OCI-LY7 (cell line): ENCODE measurements around the gene ANTXR1. TPM values are rescaled to one million over a fixed set of nuclear protein-coding genes. Genes with fewer than 3 reads are reported as not detected.

Experiments
- BruUV-seq: library from RNA; stranded (reverse); fragments of 400-500 nt; replicated peaks from 2 replicates; lab custom pipeline; 2021; lab: Mats Ljungman, UMichigan
- CTCF ChIA-PET: fragments of 300-600 bp; sonication (Branson Sonifier 250); formaldehyde crosslinking; loops from one replicate; lab custom pipeline; 2022; ENCODE audit warnings: antibody characterized with exemption; ENCODE audit not compliant: unreplicated experiment; lab: Charles Lee
- POLR2A ChIA-PET: fragments of 300-600 bp; sonication (Branson Sonifier 250); formaldehyde crosslinking; loops from one replicate; lab custom pipeline; 2022; ENCODE audit warnings: antibody characterized with exemption; lab: Charles Lee
- DNase-seq: peaks from one replicate; pipeline ENCODE4 v3.0.0-alpha.2; 2015; ENCODE audit warnings: low spot score
- H2AFZ ChIP-seq: fragments of 200-600 bp; sonication (generic), shearing (Covaris generic); 2 replicates; pipeline ENCODE4 v1.6.1; 2014; ENCODE audit warnings: mild to moderate bottlenecking, antibody characterized with exemption, low read length, moderate library complexity
- H3K27ac ChIP-seq: fragments of 200-600 bp; sonication (generic); 2 replicates; pipeline ENCODE4 v1.5.1; 2014; ENCODE audit warnings: mixed run types, low read depth, mild to moderate bottlenecking, moderate library complexity, low read length, inconsistent platforms; ENCODE audit not compliant: poor library complexity, severe bottlenecking
- H3K36me3 ChIP-seq: fragments of 200-600 bp; sonication (generic); 2 replicates; pipeline ENCODE4 v1.6.1; 2014; ENCODE audit warnings: mild to moderate bottlenecking, antibody characterized with exemption, low read length, moderate library complexity, mixed read lengths; ENCODE audit not compliant: insufficient read depth
- H3K4me1 ChIP-seq: fragments of 200-600 bp; sonication (generic); 2 replicates; pipeline ENCODE4 v1.5.1; 2014; ENCODE audit warnings: mild to moderate bottlenecking, low read length; ENCODE audit not compliant: insufficient read depth, poor library complexity, severe bottlenecking
- H3K4me2 ChIP-seq: fragments of 200-600 bp; sonication (generic); 2 replicates; pipeline ENCODE4 v1.6.1; 2014; ENCODE audit warnings: mild to moderate bottlenecking, low read length
- H3K4me3 ChIP-seq: fragments of 200-600 bp; sonication (generic); 2 replicates; pipeline ENCODE4 v1.5.1; 2014; ENCODE audit warnings: mild to moderate bottlenecking, low read depth, low read length; ENCODE audit not compliant: poor library complexity, severe bottlenecking
- H3K79me2 ChIP-seq: fragments of 200-600 bp; sonication (generic); 2 replicates; pipeline ENCODE4 v1.6.1; 2016; ENCODE audit warnings: low read depth, mild to moderate bottlenecking, low read length, moderate library complexity, mixed read lengths; ENCODE audit not compliant: insufficient read depth
- H3K9me2 ChIP-seq: fragments of 200-600 bp; sonication (generic); 2 replicates; pipeline ENCODE4 v1.6.1; 2016; ENCODE audit warnings: mild to moderate bottlenecking, low read length, mixed read lengths; ENCODE audit not compliant: insufficient read depth
- H3K9me3 ChIP-seq: fragments of 200-600 bp; sonication (generic); 2 replicates; pipeline ENCODE4 v1.6.1; 2014; ENCODE audit warnings: mild to moderate bottlenecking, mixed run types, low read length, mixed read lengths
- H4K20me1 ChIP-seq: fragments of 200-600 bp; sonication (generic); 2 replicates; pipeline ENCODE4 v1.6.1; 2014; ENCODE audit warnings: mild to moderate bottlenecking, antibody characterized with exemption, low read length, moderate library complexity, mixed read lengths; ENCODE audit not compliant: insufficient read depth
- CTCF ChIP-seq: fragments of 200-600 bp; sonication (generic); conservative IDR thresholded peaks from 2 replicates; pipeline ENCODE4 v1.5.1; 2014; ENCODE audit warnings: mild to moderate bottlenecking, antibody characterized with exemption, low read length, moderate library complexity, mixed read lengths
- EZH2phosphoT487 ChIP-seq: fragments of 200-600 bp; sonication (generic); IDR thresholded peaks from 2 replicates; pipeline ENCODE4 v1.6.1; 2018; ENCODE audit warnings: low read depth, borderline replicate concordance, mild to moderate bottlenecking, mixed run types, antibody characterized with exemption, low read length, moderate library complexity, mixed read lengths
- intact Hi-C: fragments of 100-400 bp; cut with micrococcal nuclease; formaldehyde crosslinking; loops from one replicate; pipeline ENCODE4 v1.10.0; 2022; ENCODE audit not compliant: unreplicated experiment
- total RNA-seq, 2 experiments: library from RNA; depleted of rRNA in 1 of 2; stranded (reverse); fragments of >200 nt in 1 of 2; shearing (Covaris generic) in 1 of 2; gene quantifications; 2 replicates each; pipeline ENCODE4 v1.2.3, GENCODE V29; 2014 to 2022

ANTXR1 gene
- total RNA-seq, 2 experiments from 2014 or later = not detected

- H3K9me2 ChIP-seq = no peaks in the 10 kb centered on the region
- H3K36me3 ChIP-seq = no peaks in the 10 kb centered on the region
- no TSS peak for BruUV-seq
- ChIA-PET POLR2A (no interaction called here), CTCF (no interaction called here)
- intact Hi-C loops = no loop called here
- no peaks in the 10 kb centered on the region for H3K4me1 ChIP-seq
- no peak overlapping the region for H3K4me2 ChIP-seq
- TF ChIP-seq EZH2phosphoT487 (no peak), CTCF (no peak)
- H3K9me3 ChIP-seq = no peaks in the 10 kb centered on the region
- no peaks in the 10 kb centered on the region for H4K20me1 ChIP-seq
- H3K27ac ChIP-seq = no peak overlapping the region
- DNase-seq = no peak
- H3K79me2 ChIP-seq = no peaks in the 10 kb centered on the region
- no peak overlapping the region for H2AFZ ChIP-seq
- no peak overlapping the region for H3K4me3 ChIP-seq
These were observed 15.6 kb upstream of the ANTXR1 start for GRCh38 chr2:68997401-68997800.

GRCh38 chr2:69001879-69002278, 11.1 kb upstream of the ANTXR1 start:
- no peak overlapping the region for H2AFZ ChIP-seq
- no peaks in the 10 kb centered on the region for H4K20me1 ChIP-seq
- TF ChIP-seq CTCF (no peak), EZH2phosphoT487 (no peak)
- no TSS peak for BruUV-seq
- DNase-seq = no peak
- CTCF ChIA-PET = no interaction called here
- H3K9me2 ChIP-seq = no peaks in the 10 kb centered on the region
- POLR2A ChIA-PET = no interaction called here
- no peaks in the 10 kb centered on the region for H3K79me2 ChIP-seq
- no peaks in the 10 kb centered on the region for H3K36me3 ChIP-seq
- H3K27ac ChIP-seq = no peak overlapping the region
- no peak overlapping the region for H3K4me3 ChIP-seq
- H3K4me1 ChIP-seq = no peaks in the 10 kb centered on the region
- H3K4me2 ChIP-seq = no peak overlapping the region
- H3K9me3 ChIP-seq = no peaks in the 10 kb centered on the region
- intact Hi-C loops = no loop called here

GRCh38 chr2:69003731-69004130, 9.2 kb upstream of the ANTXR1 start:
- Histone ChIP-seq H3K9me2 (no peaks in the 10 kb centered on the region), H3K4me1 (no peaks in the 10 kb centered on the region), H3K27ac (no peak overlapping the region), H3K4me3 (no peak overlapping the region), H4K20me1 (no peaks in the 10 kb centered on the region), H3K9me3 (no peaks in the 10 kb centered on the region), H2AFZ (no peak overlapping the region), H3K79me2 (no peaks in the 10 kb centered on the region), H3K36me3 (no peaks in the 10 kb centered on the region), H3K4me2 (no peak overlapping the region)
- no peak for DNase-seq
- intact Hi-C loops = no loop called here
- no TSS peak for BruUV-seq
- TF ChIP-seq CTCF (no peak), EZH2phosphoT487 (no peak)
- CTCF ChIA-PET = no interaction called here
- POLR2A ChIA-PET = no interaction called here
